Liver (tissue), 9 donors: ENCODE measurements around the gene TPSD1. TPM values are rescaled to one million over a fixed set of nuclear protein-coding genes. Genes with fewer than 3 reads are reported as not detected.

Experiments used
- DNase-seq: peaks from one replicate; pipeline ENCODE4 v3.0.0-alpha.2; 2017; ENCODE audit warnings: low spot score
- H3K27ac ChIP-seq, 2 donors: one replicate each; pipeline ENCODE4 v1.7.0; 2013; ENCODE audit warnings: inconsistent platforms in 2 of 2, low read length in 2 of 2, control low read depth in 1 of 2, low read depth in 1 of 2, mild to moderate bottlenecking in 1 of 2
- H3K27me3 ChIP-seq, 4 donors: one replicate each; pipeline versions ENCODE4 v1.6.1 to v1.7.0; 2013; ENCODE audit warnings: low read length in 3 of 4, inconsistent platforms in 1 of 4, mild to moderate bottlenecking in 1 of 4, moderate library complexity in 1 of 4; ENCODE audit not compliant: control insufficient read depth in 4 of 4, insufficient read depth in 4 of 4
- H3K36me3 ChIP-seq, 4 donors: one replicate each; pipeline versions ENCODE4 v1.6.1 to v1.7.0; 2013; ENCODE audit warnings: low read length in 3 of 4, mild to moderate bottlenecking in 3 of 4, low read depth in 1 of 4, moderate library complexity in 1 of 4; ENCODE audit not compliant: control insufficient read depth in 4 of 4, insufficient read depth in 3 of 4
- H3K4me1 ChIP-seq, 4 donors: one replicate each; pipeline versions ENCODE4 v1.6.1 to v1.7.0; 2013; ENCODE audit warnings: low read length in 3 of 4, mild to moderate bottlenecking in 3 of 4, moderate library complexity in 1 of 4; ENCODE audit not compliant: control insufficient read depth in 4 of 4, insufficient read depth in 4 of 4
- H3K4me3 ChIP-seq, 3 donors: one replicate each; pipeline versions ENCODE4 v1.6.1 to v1.7.0; 2013; ENCODE audit warnings: low read length in 3 of 3, control low read depth in 1 of 3, low read depth in 1 of 3, mild to moderate bottlenecking in 1 of 3
- H3K9ac ChIP-seq, 2 donors: one replicate each; pipeline ENCODE4 v1.7.0; 2013; ENCODE audit warnings: low read length in 2 of 2, mild to moderate bottlenecking in 2 of 2, moderate library complexity in 2 of 2, control low read depth in 1 of 2, low read depth in 1 of 2
- H3K9me3 ChIP-seq, 4 donors: one replicate each; pipeline versions ENCODE4 v1.6.1 to v1.7.0; 2013; ENCODE audit warnings: low read length in 3 of 4; ENCODE audit not compliant: control insufficient read depth in 4 of 4
- ATF3 ChIP-seq: IDR thresholded peaks from 2 replicates; pipeline ENCODE4 v1.6.1; 2016; ENCODE audit warnings: antibody characterized with exemption
- EGR1 ChIP-seq, 2 donors: IDR thresholded peaks; 2 replicates each; pipeline ENCODE4 v1.6.1; 2016 to 2018; ENCODE audit warnings: antibody characterized with exemption in 2 of 2, low read depth in 2 of 2
- FOXA1 ChIP-seq: IDR thresholded peaks from 2 replicates; pipeline ENCODE4 v1.6.1; 2016; ENCODE audit warnings: antibody characterized with exemption
- FOXA2 ChIP-seq: IDR thresholded peaks from 2 replicates; pipeline ENCODE4 v1.6.1; 2016; ENCODE audit warnings: antibody characterized with exemption
- GABPA ChIP-seq, 2 donors: IDR thresholded peaks in 1 of 2; conservative IDR thresholded peaks in 1 of 2; 2 replicates each; pipeline ENCODE4 v1.6.1; 2016; ENCODE audit warnings: antibody characterized with exemption in 2 of 2, mild to moderate bottlenecking in 1 of 2, moderate library complexity in 1 of 2
- HNF4A ChIP-seq, 2 donors: conservative IDR thresholded peaks; 2 replicates each; pipeline ENCODE4 v1.6.1; 2016; ENCODE audit warnings: antibody characterized with exemption in 2 of 2, mild to moderate bottlenecking in 2 of 2
- HNF4G ChIP-seq: IDR thresholded peaks from 2 replicates; pipeline ENCODE4 v1.6.1; 2016; ENCODE audit warnings: antibody characterized with exemption
- JUND ChIP-seq, 2 donors: IDR thresholded peaks; 2 replicates each; pipeline ENCODE4 v1.6.1; 2016; ENCODE audit warnings: antibody characterized with exemption in 2 of 2
- MAX ChIP-seq: IDR thresholded peaks from 2 replicates; pipeline ENCODE4 v1.6.1; 2016; ENCODE audit warnings: antibody characterized with exemption
- NR2F2 ChIP-seq: IDR thresholded peaks from 2 replicates; pipeline ENCODE4 v1.6.1; 2016; ENCODE audit warnings: antibody characterized with exemption
- RAD21 ChIP-seq, 2 donors: IDR thresholded peaks; 2 replicates each; pipeline ENCODE4 v1.6.1; 2016; ENCODE audit warnings: antibody characterized with exemption in 2 of 2, mild to moderate bottlenecking in 2 of 2
- REST ChIP-seq: IDR thresholded peaks from 2 replicates; pipeline ENCODE4 v1.6.1; 2016; ENCODE audit warnings: antibody characterized with exemption, mild to moderate bottlenecking
- RXRA ChIP-seq, 2 donors: IDR thresholded peaks; 2 replicates each; pipeline ENCODE4 v1.6.1; 2017 to 2018; ENCODE audit warnings: antibody characterized with exemption in 2 of 2, mild to moderate bottlenecking in 1 of 2
- SP1 ChIP-seq: IDR thresholded peaks from 2 replicates; pipeline ENCODE4 v1.6.1; 2018; ENCODE audit warnings: antibody characterized with exemption, mild to moderate bottlenecking
- TAF1 ChIP-seq: conservative IDR thresholded peaks from 2 replicates; pipeline ENCODE4 v1.6.1; 2016; ENCODE audit warnings: antibody characterized with exemption, mild to moderate bottlenecking
- YY1 ChIP-seq: IDR thresholded peaks from 2 replicates; pipeline ENCODE4 v1.6.1; 2016; ENCODE audit warnings: antibody characterized with exemption, mild to moderate bottlenecking
- ZBTB33 ChIP-seq: IDR thresholded peaks from 2 replicates; pipeline ENCODE4 v1.6.1; 2016; ENCODE audit warnings: antibody characterized with exemption
- WGBS: extraction: QIAGEN DNeasy Blood & Tissue Kit; methylation state at CpG from one replicate; pipeline ENCODE4 v1.1.7; 2013; 5-methylcytosine and 5-hydroxymethylcytosine counted together
- polyA plus RNA-seq, 2 donors: library from polyadenylated mRNA; stranded (reverse) in 1 of 2; unstranded in 1 of 2; fragments of 200-250 nt in 1 of 2; fragments of >200 nt in 1 of 2; fragmentation: Nextera tagmentation in 1 of 2; extraction: Ambion mirVana in 1 of 2; gene quantifications; one replicate each; pipeline versions ENCODE4 v1.2.1 to v1.2.3, GENCODE V29; 2013 to 2015
- total RNA-seq, 2 donors: library from RNA; depleted of rRNA; stranded (reverse); fragments of >200 nt; gene quantifications; one replicate each; pipeline ENCODE4 v1.2.3, GENCODE V29; 2014
- TF ChIP-seq, protein P1 (sequence below): fragments of 150-350 bp; IDR thresholded peaks from 2 replicates; pipeline ENCODE4 v1.5.1; 2017; ENCODE audit warnings: improper control_type of control experiment, low read depth, low read length; ENCODE audit not compliant: missing input control
- donor health status: healthy.
- donor health status: healthy.
- donor health status: healthy.
- donor health status: healthy.
- donor health status: healthy.

The TPSD1 gene
- total and polyA plus RNA-seq, 4 donors, result 0.28 to 0.40 TPM; not detected in 2

DNA sequence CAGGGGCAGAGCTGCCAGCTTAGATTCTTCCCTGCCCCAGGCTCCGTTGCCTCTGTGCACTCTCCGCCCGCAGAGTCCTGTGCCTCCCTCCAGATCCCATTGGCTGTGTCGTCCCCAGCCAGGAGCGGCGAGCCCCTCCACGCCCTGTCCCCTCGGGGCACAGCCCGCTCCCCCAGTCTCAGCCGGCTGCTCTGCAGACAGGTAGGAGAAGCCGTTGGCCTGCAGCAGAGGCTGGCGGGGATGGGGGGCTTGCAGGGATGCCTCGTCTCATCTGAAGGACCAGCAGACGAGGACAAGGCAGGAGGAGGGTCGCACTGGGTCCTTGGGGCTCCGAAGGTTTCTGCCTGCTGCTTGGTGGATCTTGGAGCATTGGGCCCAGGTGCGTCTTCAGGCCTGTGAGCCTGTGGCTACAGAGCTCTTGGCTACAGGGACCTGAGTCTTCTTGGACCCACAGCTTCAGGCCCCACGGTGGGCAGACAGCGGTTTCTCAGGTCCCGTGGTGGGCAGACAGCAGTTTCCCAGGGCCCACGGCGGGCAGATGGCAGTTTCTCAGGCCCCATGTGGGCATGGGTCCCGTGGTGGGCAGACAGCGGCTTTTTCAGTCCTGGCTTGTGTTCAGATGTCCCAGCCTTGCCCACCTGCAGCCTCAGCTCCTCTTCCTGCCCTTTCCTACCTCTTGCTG lies 36.8 kb upstream of the TPSD1 start (continued):
- no peak for TF ChIP-seq MAX
- no peak for TF ChIP-seq RXRA (IDR thresholded peaks at IDR 0.05)
- no peak for TF ChIP-seq GABPA (IDR thresholded peaks at IDR 0.05 in 1 of 2, conservative IDR thresholded peaks at IDR 0.05 in 1 of 2)
- no peak for TF ChIP-seq FOXA1
- TF ChIP-seq NR2F2, result no peak
- TF ChIP-seq RAD21 (IDR thresholded peaks at IDR 0.05), result no peak
- no peak for TF ChIP-seq HNF4A (conservative IDR thresholded peaks at IDR 0.05)
- TF ChIP-seq YY1, result no peak
- TF ChIP-seq SP1, result no peak
- no peak for TF ChIP-seq FOXA2
- TF ChIP-seq JUND (IDR thresholded peaks at IDR 0.05), result no peak
- no peak for TF ChIP-seq HNF4G
- TF ChIP-seq ATF3, result no peak

DNA sequence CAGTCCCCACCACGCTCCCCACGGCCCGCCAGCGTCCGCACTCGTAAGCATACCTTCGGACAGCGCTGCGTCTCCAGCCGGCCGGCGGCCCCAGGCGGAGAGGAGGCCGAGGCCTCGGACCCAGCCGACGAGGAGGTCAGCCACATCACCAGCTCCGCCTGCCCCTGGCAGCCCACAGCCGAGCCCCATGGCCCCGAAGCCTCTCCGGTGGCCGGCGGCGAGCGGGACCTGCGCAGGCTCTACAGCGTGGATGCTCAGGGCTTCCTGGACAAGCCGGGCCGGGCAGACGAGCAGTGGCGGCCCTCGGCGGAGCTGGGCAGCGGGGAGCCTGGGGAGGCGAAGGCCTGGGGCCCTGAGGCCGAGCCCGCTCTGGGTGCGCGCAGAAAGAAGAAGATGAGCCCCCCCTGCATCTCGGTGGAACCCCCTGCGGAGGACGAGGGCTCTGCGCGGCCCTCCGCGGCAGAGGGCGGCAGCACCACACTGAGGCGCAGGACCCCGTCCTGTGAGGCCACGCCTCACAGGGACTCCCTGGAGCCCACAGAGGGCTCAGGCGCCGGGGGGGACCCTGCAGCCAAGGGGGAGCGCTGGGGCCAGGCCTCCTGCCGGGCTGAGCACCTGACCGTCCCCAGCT lies 35.7 kb upstream of the TPSD1 start:
- Histone ChIP-seq H3K36me3 (peaks cover 0 to 44% (median 12%) of the 10 kb centered on the region in 4 donors), H3K27ac (no peak overlapping the region), H3K27me3 (no peaks in the 10 kb centered on the region), H3K9ac (no peak overlapping the region), H3K9me3 (no peaks in the 10 kb centered on the region), H3K4me1 (peaks cover 0 to 1% (median under 1%) of the 10 kb centered on the region in 4 donors), H3K4me3 (no peak overlapping the region)
- DNase-seq, result no peak
- TF ChIP-seq FOXA1 (no peak), GABPA (IDR thresholded peaks at IDR 0.05 in 1 of 2, conservative IDR thresholded peaks at IDR 0.05 in 1 of 2) (no peak), JUND (IDR thresholded peaks at IDR 0.05) (no peak), MAX (no peak), RAD21 (IDR thresholded peaks at IDR 0.05) (no peak), EGR1 (IDR thresholded peaks at IDR 0.05; ENCODE audit: low read depth in 2 of 2) (no peak), FOXA2 (no peak), ZBTB33 (no peak), NR2F2 (no peak), RXRA (IDR thresholded peaks at IDR 0.05) (no peak), TAF1 (no peak), YY1 (no peak), REST (no peak), HNF4G (no peak), SP1 (no peak), HNF4A (conservative IDR thresholded peaks at IDR 0.05) (no peak), ATF3 (no peak)
- TF ChIP-seq, protein P1, sequence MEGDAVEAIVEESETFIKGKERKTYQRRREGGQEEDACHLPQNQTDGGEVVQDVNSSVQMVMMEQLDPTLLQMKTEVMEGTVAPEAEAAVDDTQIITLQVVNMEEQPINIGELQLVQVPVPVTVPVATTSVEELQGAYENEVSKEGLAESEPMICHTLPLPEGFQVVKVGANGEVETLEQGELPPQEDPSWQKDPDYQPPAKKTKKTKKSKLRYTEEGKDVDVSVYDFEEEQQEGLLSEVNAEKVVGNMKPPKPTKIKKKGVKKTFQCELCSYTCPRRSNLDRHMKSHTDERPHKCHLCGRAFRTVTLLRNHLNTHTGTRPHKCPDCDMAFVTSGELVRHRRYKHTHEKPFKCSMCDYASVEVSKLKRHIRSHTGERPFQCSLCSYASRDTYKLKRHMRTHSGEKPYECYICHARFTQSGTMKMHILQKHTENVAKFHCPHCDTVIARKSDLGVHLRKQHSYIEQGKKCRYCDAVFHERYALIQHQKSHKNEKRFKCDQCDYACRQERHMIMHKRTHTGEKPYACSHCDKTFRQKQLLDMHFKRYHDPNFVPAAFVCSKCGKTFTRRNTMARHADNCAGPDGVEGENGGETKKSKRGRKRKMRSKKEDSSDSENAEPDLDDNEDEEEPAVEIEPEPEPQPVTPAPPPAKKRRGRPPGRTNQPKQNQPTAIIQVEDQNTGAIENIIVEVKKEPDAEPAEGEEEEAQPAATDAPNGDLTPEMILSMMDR, result no peak
- 95% methylated on average over 55 of the region's 55 CpGs for WGBS
